Thoracic aorta endothelial cell (primary cell): ENCODE data around the gene VWA1. TPM values are rescaled to one million over a fixed set of nuclear protein-coding genes. Genes with fewer than 3 reads are reported as not detected.

Source experiments
- total RNA-seq: library from RNA; depleted of rRNA; stranded (reverse); fragments of >200 nt; gene quantifications from 2 replicates; pipeline ENCODE4 v1.2.3, GENCODE V29; 2012

VWA1 gene
- total RNA-seq: 1.3 and 2.9 TPM in 2 replicates

GRCh38 chr1:1435106-1435903 is at the start of gene VWA1:
TSS of gene VWA1 (plus strand) at chr1:1435690. CDS start at chr1:1435749, 59 bp downstream.

GRCh38 chr1:1399187-1399871 is 36.2 kb upstream of the VWA1 start, which contains the start of gene CCNL2:
TSS of gene CCNL2 (minus strand) at chr1:1399335. CDS start at chr1:1399306, 29 bp downstream.

GRCh38 chr1:1406821-1407635 is 28.5 kb upstream of the VWA1 start, which contains the start of gene MRPL20:
TSS of gene MRPL20 (minus strand) at chr1:1407293. CDS start at chr1:1407217, 76 bp downstream.

GRCh38 chr1:1421147-1421906 is 14.2 kb upstream of the VWA1 start, which contains the start of gene ANKRD65:
TSS of gene ANKRD65 (minus strand) at chr1:1421276. CDS start at chr1:1421005, 271 bp downstream.

GRCh38 chr1:1449099-1449739 is 13.7 kb downstream of the VWA1 start, which contains the start of gene ATAD3C:
TSS of gene ATAD3C (plus strand) at chr1:1449689. CDS start at chr1:1450684, 995 bp downstream.

GRCh38 chr1:1471389-1472052 is 36.0 kb downstream of the VWA1 start, which contains the start of gene ATAD3B:
TSS of gene ATAD3B (plus strand) at chr1:1471765. CDS start at chr1:1471885, 120 bp downstream.

Other genes starting within 250 kb of the VWA1 start
- gene TNFRSF18, start 229.1 kb upstream of the VWA1 start, total RNA-seq: not detected in 2 replicates
- gene TNFRSF4, start 221.5 kb upstream of the VWA1 start, total RNA-seq: 0.57 and 0.93 TPM in 2 replicates
- gene SDF4, start 203.7 kb upstream of the VWA1 start, total RNA-seq: 91.1 and 105 TPM in 2 replicates
- 20.5 and 27.3 TPM in 2 replicates for gene B3GALT6, start 203.5 kb upstream of the VWA1 start, total RNA-seq
- 1.1 TPM in 1 of 2 replicates, not detected in the other for gene C1QTNF12, start 189.0 kb upstream of the VWA1 start, total RNA-seq
- 50.0 and 53.1 TPM in 2 replicates for gene UBE2J2, start 161.8 kb upstream of the VWA1 start, total RNA-seq
- 0.66 and 0.93 TPM in 2 replicates for gene SCNN1D, start 155.3 kb upstream of the VWA1 start, total RNA-seq
- 19.7 and 22.7 TPM in 2 replicates for gene ACAP3, start 127.8 kb upstream of the VWA1 start, total RNA-seq
- 21.0 and 22.9 TPM in 2 replicates for gene PUSL1, start 127.1 kb upstream of the VWA1 start, total RNA-seq
- 64.1 and 71.4 TPM in 2 replicates for gene INTS11, start 111.0 kb upstream of the VWA1 start, total RNA-seq
- 15.6 and 21.5 TPM in 2 replicates for gene CPTP, start 110.9 kb upstream of the VWA1 start, total RNA-seq
- 0.13 and 0.22 TPM in 2 replicates for gene TAS1R3, start 104.4 kb upstream of the VWA1 start, total RNA-seq
- 28.9 and 38.4 TPM in 2 replicates for gene DVL1, start 86.3 kb upstream of the VWA1 start, total RNA-seq
- gene MXRA8, start 77.1 kb upstream of the VWA1 start, total RNA-seq: 0.80 and 1.2 TPM in 2 replicates
- 94.9 and 99.4 TPM in 2 replicates for gene AURKAIP1, start 60.5 kb upstream of the VWA1 start, total RNA-seq
- gene CCNL2, start 36.4 kb upstream of the VWA1 start, total RNA-seq: 140 and 162 TPM in 2 replicates
- gene MRPL20, start 28.4 kb upstream of the VWA1 start, total RNA-seq: 100 and 116 TPM in 2 replicates
- 0.07 and 0.13 TPM in 2 replicates for gene ANKRD65, start 14.4 kb upstream of the VWA1 start, total RNA-seq
- gene ATAD3C, start 14.0 kb downstream of the VWA1 start, total RNA-seq: not detected in 2 replicates
- gene ATAD3B, start 36.1 kb downstream of the VWA1 start, total RNA-seq: 33.0 and 38.4 TPM in 2 replicates
- 46.1 TPM in 2 replicates for gene ATAD3A, start 76.5 kb downstream of the VWA1 start, total RNA-seq
- gene TMEM240, start 104.9 kb downstream of the VWA1 start, total RNA-seq: 3.5 and 4.0 TPM in 2 replicates
- gene SSU72, start 139.2 kb downstream of the VWA1 start, total RNA-seq: 84.0 and 84.4 TPM in 2 replicates
- gene FNDC10, start 164.4 kb downstream of the VWA1 start, total RNA-seq: 0.65 and 0.80 TPM in 2 replicates
- 23.3 and 25.3 TPM in 2 replicates for gene MIB2, start 179.8 kb downstream of the VWA1 start, total RNA-seq
- gene MMP23B, start 196.5 kb downstream of the VWA1 start, total RNA-seq: 0.13 and 0.29 TPM in 2 replicates
- 10.5 and 11.8 TPM in 2 replicates for gene CDK11B, start 223.3 kb downstream of the VWA1 start, total RNA-seq